LNCAP (cell line): ENCODE data around the gene ENTPD5.

ENCODE experiments used
- TF ChIP-seq, protein P1 (sequence below): fragments of 450-650 bp; IDR thresholded peaks from 2 replicates; pipeline ENCODE4 v1.5.1; 2017; ENCODE audit warnings: mild to moderate bottlenecking

The ENTPD5 gene

GRCh38 chr14:73973497-73973896, 45.6 kb downstream of the ENTPD5 start:
- TF ChIP-seq, protein P1, sequence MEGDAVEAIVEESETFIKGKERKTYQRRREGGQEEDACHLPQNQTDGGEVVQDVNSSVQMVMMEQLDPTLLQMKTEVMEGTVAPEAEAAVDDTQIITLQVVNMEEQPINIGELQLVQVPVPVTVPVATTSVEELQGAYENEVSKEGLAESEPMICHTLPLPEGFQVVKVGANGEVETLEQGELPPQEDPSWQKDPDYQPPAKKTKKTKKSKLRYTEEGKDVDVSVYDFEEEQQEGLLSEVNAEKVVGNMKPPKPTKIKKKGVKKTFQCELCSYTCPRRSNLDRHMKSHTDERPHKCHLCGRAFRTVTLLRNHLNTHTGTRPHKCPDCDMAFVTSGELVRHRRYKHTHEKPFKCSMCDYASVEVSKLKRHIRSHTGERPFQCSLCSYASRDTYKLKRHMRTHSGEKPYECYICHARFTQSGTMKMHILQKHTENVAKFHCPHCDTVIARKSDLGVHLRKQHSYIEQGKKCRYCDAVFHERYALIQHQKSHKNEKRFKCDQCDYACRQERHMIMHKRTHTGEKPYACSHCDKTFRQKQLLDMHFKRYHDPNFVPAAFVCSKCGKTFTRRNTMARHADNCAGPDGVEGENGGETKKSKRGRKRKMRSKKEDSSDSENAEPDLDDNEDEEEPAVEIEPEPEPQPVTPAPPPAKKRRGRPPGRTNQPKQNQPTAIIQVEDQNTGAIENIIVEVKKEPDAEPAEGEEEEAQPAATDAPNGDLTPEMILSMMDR: no peak

- TF ChIP-seq, protein P1: no peak
These were observed 50.2 kb downstream of the ENTPD5 start for GRCh38 chr14:73968885-73969284.

DNA sequence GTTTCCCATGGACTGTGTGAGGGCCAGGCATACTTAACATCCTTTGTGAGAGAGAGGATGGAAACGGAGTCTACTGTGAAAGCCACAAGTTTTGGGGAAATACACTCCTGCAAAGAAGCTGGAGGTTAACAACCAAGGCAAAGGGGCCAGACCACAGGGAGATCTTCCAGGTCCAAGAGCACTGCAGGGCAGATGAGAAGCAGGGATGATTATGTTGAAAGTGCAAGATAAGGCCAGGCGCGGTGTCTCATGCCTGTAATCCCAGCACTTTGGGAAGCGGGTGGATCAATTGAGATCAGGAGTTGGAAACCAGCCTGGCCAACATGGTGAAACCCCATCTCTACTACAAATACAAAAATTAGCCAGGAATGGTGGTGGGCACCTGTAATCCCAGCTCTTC, 53.9 kb downstream of the ENTPD5 start:
- TF ChIP-seq, protein P1: no peak

- TF ChIP-seq, protein P1: no peak
These were observed 57.9 kb downstream of the ENTPD5 start for GRCh38 chr14:73961192-73961591.

GRCh38 chr14:73958591-73958990, 60.5 kb downstream of the ENTPD5 start:
- TF ChIP-seq, protein P1: no peak

DNA sequence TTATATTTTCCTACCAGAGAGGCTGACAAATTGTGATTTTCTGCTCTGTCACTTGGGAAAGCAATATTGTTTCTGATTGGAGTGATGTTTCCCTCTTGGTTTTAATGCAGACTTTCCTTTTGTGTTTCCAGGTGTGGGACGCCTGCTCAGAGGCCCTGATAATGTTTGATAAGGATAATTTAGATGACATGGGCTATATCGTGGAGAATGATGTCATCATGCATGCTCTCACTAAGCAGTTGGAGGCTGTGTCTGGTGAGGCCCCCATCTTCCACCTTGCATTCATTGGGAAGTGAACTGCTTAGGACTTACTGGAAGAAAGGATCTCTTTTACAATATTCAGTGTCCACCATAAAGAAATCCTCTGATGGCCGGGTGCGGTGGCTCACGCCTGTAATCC, 63.4 kb downstream of the ENTPD5 start:
- TF ChIP-seq, protein P1: no peak

- TF ChIP-seq, protein P1: no peak
These were observed 65.4 kb downstream of the ENTPD5 start for GRCh38 chr14:73953731-73954130.
